ENCODE measurements around the gene SUPT3H. TPM values are rescaled to one million over a fixed set of nuclear protein-coding genes. Genes with fewer than 3 reads are reported as not detected.

The SUPT3H gene
- total RNA-seq, 8 experiments from 2014 or later = 8.7 to 43.2 (median 20.5) TPM

DNA sequence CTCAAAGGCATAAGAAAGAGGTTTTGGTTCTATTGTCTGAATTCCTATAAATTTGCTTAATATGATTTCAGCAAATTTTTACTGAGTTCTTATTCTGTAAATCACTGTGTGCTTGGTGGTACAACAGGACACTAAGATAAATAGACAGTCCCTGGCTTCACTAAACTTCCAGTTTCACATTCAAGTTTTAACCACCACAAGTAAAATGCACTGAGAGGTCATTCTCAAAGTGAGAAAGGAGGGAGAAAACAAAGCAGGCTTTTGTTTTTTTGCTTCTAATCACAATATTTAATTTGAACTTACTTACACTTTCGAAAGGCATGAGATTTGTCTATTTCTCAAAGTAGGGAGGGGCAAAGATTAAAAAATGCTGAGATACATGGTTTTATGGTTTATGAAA, 544.5 kb downstream of the SUPT3H start:
- WGBS, 10 experiments = 33 to 100% (median 85%) methylated on average over 1 of the region's 1 CpG; no CpG with 5 or more reads in 1 of the 10 experiments
- ATAC-seq (replicated peaks in 6 of 8) = no peak

DNA sequence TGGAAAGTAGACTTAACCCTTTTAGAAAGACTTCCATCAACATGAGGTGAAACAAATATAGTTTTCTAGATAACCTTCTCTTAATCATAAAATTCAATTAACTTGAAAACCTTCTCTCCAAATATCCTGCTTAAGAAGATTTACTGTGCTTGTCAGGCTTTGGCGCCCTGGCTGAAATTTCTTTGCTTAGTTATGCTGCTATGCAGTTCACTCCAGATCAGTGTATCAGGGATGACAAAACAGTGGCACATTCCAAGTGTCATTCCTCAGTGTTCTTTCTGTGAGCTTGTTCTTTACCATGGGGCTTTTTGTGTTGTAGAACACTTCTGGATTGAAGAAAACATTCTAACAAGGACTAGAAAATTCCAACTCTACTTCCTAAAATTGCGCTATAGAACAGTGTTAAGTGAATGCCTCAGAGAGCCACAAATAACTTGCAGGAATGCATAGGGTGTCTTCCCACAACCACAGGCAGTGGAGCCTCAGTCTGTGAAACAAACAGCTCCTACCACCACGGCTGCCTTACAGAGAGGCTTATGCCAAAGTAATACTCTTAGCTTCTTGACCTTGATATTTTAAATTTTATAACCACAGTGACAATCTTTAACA, 546.6 kb downstream of the SUPT3H start:
- peaks cover 10 to 20% of the 10 kb centered on the region in 2 donors for H3K4me1 ChIP-seq (replicated peaks in 1 of 2)
- H3K4me3 ChIP-seq = no peak overlapping the region
- 29 to 100% (median 79%) methylated on average over 1 to 3 of the region's 3 CpGs; no CpG with 5 or more reads in 3 of the 10 experiments for WGBS, 10 experiments
- in situ Hi-C loops (cut with MboI; ENCODE audit: low pct_unique_long_range_greater_than_20kb in 2 of 9, low sequenced_read_pairs in 9 of 9, unreplicated experiment in 9 of 9) = no loop called here
- ATAC-seq (replicated peaks in 6 of 8) = peak in 6 of 8 experiments; percentile 45 to 91 (median 80)
- H3K27ac ChIP-seq = no peak overlapping the region

More for the DNA sequence above, 544.5 kb downstream of the SUPT3H start:
- H3K4me3 ChIP-seq = no peak overlapping the region
- H3K4me1 ChIP-seq (replicated peaks in 1 of 2) = peaks cover 10 to 21% of the 10 kb centered on the region in 2 donors
- H3K27ac ChIP-seq = no peak overlapping the region
- in situ Hi-C loops (cut with MboI; ENCODE audit: low pct_unique_long_range_greater_than_20kb in 2 of 9, low sequenced_read_pairs in 9 of 9, unreplicated experiment in 9 of 9) = no loop called here

GRCh38 chr6:44829836-44830235, 547.9 kb downstream of the SUPT3H start:
- in situ Hi-C loops (cut with MboI; ENCODE audit: low pct_unique_long_range_greater_than_20kb in 2 of 9, low sequenced_read_pairs in 9 of 9, unreplicated experiment in 9 of 9) = no loop called here
- Histone ChIP-seq H3K4me1 (replicated peaks in 1 of 2) (peaks cover 10 to 17% of the 10 kb centered on the region in 2 donors), H3K27ac (no peak overlapping the region), H3K4me3 (no peak overlapping the region)
- peak in 1 of 8 experiments; percentile 58 for ATAC-seq (replicated peaks in 6 of 8)
- WGBS, 10 experiments = 0 to 70% (median 43%) methylated on average over 1 to 2 of the region's 2 CpGs; no CpG with 5 or more reads in 1 of the 10 experiments

DNA sequence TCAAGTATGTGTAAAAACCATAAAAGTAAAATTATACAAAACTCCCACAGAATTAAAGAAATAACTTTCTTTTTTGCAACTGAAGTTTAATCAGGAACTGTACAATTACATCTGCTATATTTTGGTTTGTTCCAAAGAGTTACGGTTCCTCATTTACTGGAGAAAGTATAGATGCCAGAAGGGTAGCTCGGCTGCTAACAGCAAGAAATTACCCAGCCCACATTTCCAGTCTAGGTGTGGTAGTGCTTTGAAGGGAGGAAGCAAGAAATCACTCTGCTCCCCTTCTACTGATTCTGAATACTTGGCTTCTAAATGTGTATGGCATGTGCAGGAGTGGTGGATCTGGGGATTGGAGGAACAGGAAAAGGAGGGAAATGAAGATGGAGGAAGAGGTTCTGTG, 549.0 kb downstream of the SUPT3H start:
- 79 to 100% (median 92%) methylated on average over 1 to 2 of the region's 2 CpGs; no CpG with 5 or more reads in 1 of the 10 experiments for WGBS, 10 experiments
- no peak overlapping the region for H3K4me3 ChIP-seq
- H3K27ac ChIP-seq = no peak overlapping the region
- no peak for ATAC-seq (replicated peaks in 6 of 8)
- in situ Hi-C loops (cut with MboI; ENCODE audit: low pct_unique_long_range_greater_than_20kb in 2 of 9, low sequenced_read_pairs in 9 of 9, unreplicated experiment in 9 of 9) = no loop called here
- peaks cover 10 to 17% of the 10 kb centered on the region in 2 donors for H3K4me1 ChIP-seq (replicated peaks in 1 of 2)

GRCh38 chr6:44826025-44826676, 551.6 kb downstream of the SUPT3H start:
- in situ Hi-C loops (cut with MboI; ENCODE audit: low pct_unique_long_range_greater_than_20kb in 2 of 9, low sequenced_read_pairs in 9 of 9, unreplicated experiment in 9 of 9) = no loop called here
- peak in 1 of 8 experiments; percentile 43 for ATAC-seq (replicated peaks in 6 of 8)
- H3K27ac ChIP-seq = no peak overlapping the region
- 14 to 93% (median 86%) methylated on average over 2 to 6 of the region's 6 CpGs for WGBS, 10 experiments
- peaks cover 5% of the 10 kb centered on the region in 2 donors for H3K4me1 ChIP-seq (replicated peaks in 1 of 2)
- H3K4me3 ChIP-seq = no peak overlapping the region

- Histone ChIP-seq H3K4me3 (no peak overlapping the region), H3K4me1 (replicated peaks in 1 of 2) (peaks cover 0 to 4% of the 10 kb centered on the region in 2 donors), H3K27ac (no peak overlapping the region)
- 50 to 100% (median 80%) methylated on average over 1 to 2 of the region's 2 CpGs; no CpG with 5 or more reads in 4 of the 10 experiments for WGBS, 10 experiments
- no peak for ATAC-seq (replicated peaks in 6 of 8)
- in situ Hi-C loops (cut with MboI; ENCODE audit: low pct_unique_long_range_greater_than_20kb in 2 of 9, low sequenced_read_pairs in 9 of 9, unreplicated experiment in 9 of 9) = no loop called here
These were observed 552.5 kb downstream of the SUPT3H start for GRCh38 chr6:44825273-44825672.

DNA sequence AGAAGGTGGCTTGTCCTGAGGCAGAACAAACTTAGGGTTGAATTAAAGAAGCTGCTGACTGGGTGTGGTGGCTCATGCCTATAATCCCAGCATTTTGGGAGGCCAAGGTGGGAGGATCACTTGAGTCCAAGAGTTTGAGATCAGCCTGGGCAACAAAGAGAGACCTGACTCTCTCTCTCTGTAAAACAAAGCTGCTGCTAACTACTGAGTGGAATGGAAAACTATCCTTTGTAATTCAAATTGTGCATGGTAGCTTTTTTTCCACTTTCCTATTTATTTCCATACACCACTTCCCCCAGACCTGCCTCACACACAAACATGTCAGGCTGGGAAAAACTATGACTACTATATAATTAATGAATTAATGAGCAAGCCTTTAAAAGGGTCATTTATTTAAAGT, 553.2 kb downstream of the SUPT3H start:
- no peak overlapping the region for H3K4me3 ChIP-seq
- H3K4me1 ChIP-seq (replicated peaks in 1 of 2) = peaks cover 0 to 2% of the 10 kb centered on the region in 2 donors
- H3K27ac ChIP-seq = no peak overlapping the region
- in situ Hi-C loops (cut with MboI; ENCODE audit: low pct_unique_long_range_greater_than_20kb in 2 of 9, low sequenced_read_pairs in 9 of 9, unreplicated experiment in 9 of 9) = no loop called here
- no peak for ATAC-seq (replicated peaks in 6 of 8)

- Histone ChIP-seq H3K27ac (no peak overlapping the region), H3K4me3 (no peak overlapping the region), H3K4me1 (replicated peaks in 1 of 2) (no peaks in the 10 kb centered on the region)
- in situ Hi-C loops (cut with MboI; ENCODE audit: low pct_unique_long_range_greater_than_20kb in 2 of 9, low sequenced_read_pairs in 9 of 9, unreplicated experiment in 9 of 9) = no loop called here
- no peak for ATAC-seq (replicated peaks in 6 of 8)
- 50 to 100% (median 80%) methylated on average over 1 to 3 of the region's 3 CpGs; no CpG with 5 or more reads in 5 of the 10 experiments for WGBS, 10 experiments
These were observed 557.0 kb downstream of the SUPT3H start for GRCh38 chr6:44820759-44821158.

DNA sequence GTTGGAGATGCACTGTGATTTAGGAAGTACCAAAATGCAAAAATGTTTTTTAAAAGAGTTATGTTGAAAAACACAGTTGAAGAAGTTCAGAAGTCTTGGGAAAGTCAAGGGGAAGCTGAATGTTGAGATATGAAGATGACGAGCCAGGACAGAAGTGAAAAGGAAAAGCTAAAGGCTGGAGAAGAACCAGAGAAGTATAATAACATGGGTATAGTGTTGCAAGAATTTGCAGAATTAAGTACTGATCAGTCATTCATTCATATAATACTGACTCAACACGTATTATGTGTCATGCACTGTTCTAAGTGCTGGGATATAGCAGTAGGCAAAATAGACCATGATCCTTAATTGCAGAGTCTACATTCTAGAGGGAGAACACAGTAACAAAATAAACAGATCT, 557.4 kb downstream of the SUPT3H start:
- Histone ChIP-seq H3K4me1 (replicated peaks in 1 of 2) (no peaks in the 10 kb centered on the region), H3K27ac (no peak overlapping the region), H3K4me3 (no peak overlapping the region)
- 52 to 100% (median 88%) methylated on average over 1 to 2 of the region's 2 CpGs for WGBS, 10 experiments
- no peak for ATAC-seq (replicated peaks in 6 of 8)
- in situ Hi-C loops (cut with MboI; ENCODE audit: low pct_unique_long_range_greater_than_20kb in 2 of 9, low sequenced_read_pairs in 9 of 9, unreplicated experiment in 9 of 9) = no loop called here

DNA sequence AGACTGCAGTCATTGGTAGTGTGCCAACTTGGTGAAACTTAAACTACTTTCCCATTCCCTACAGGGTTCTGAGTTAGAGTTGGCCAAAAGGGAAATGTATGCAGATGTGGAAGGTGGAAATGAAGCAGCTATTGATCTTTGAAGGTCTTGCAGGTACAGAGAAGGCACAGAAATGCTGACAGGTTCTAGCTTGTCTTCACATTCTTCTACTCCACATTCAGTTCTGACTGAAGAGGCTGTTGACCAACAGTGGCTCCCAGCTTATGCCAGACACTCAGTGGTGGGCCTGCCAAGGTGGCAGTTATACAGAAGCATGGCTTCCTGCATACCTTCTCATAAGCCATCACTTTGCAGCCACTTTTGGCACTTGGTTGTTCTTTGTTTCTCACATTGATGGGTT, 566.3 kb downstream of the SUPT3H start:
- in situ Hi-C loops (cut with MboI; ENCODE audit: low pct_unique_long_range_greater_than_20kb in 2 of 9, low sequenced_read_pairs in 9 of 9, unreplicated experiment in 9 of 9) = no loop called here
- H3K27ac ChIP-seq = no peak overlapping the region

DNA sequence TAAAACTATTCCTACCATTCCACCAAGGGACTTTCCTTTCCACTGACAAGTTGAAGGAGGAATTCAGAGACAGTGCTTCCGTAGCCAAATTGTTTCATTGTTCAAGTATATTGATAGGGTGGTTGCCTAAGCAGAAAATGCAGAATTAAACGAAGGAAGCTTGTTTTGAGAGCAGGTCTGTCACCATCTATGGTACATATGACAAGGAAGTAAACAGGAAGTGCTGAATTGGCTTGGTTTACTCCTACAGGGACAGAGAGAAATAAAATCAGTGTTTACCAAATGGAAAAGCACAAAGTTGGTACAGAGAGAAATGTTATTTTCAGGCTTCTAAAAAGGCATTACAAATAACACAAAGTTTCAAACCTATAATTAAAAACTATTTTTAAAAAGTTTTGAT, 568.5 kb downstream of the SUPT3H start:
- WGBS, 10 experiments = 20 to 100% (median 64%) methylated on average over 1 to 2 of the region's 2 CpGs; no CpG with 5 or more reads in 1 of the 10 experiments
- Histone ChIP-seq H3K27ac (no peak overlapping the region), H3K4me1 (replicated peaks in 1 of 2) (no peaks in the 10 kb centered on the region), H3K4me3 (no peak overlapping the region)
- ATAC-seq (replicated peaks in 6 of 8) = no peak
- in situ Hi-C loops (cut with MboI; ENCODE audit: low pct_unique_long_range_greater_than_20kb in 2 of 9, low sequenced_read_pairs in 9 of 9, unreplicated experiment in 9 of 9) = no loop called here

More for the DNA sequence above, 566.3 kb downstream of the SUPT3H start:
- ATAC-seq (replicated peaks in 6 of 8) = no peak
- H3K4me3 ChIP-seq = no peak overlapping the region
- no peaks in the 10 kb centered on the region for H3K4me1 ChIP-seq (replicated peaks in 1 of 2)

DNA sequence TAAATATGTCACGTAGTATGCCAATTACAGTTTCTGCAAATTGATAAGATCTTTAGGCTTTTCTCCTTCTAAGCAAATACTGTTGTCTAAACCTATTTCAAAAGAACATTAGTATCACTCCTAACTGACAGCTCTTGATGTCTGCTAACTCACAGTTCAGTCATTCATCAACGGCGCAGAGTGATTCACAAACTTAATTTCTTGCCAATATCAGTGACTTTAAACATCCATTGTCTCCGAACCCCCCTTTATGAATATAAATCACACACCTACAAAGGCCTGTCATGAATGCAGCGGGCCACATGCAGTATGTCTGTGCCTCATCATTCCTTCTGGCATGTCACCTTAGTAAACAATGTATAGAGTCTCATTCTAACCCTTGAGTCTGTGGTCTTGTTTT, 569.6 kb downstream of the SUPT3H start:
- no peak overlapping the region for H3K4me3 ChIP-seq
- 20 to 100% (median 89%) methylated on average over 1 to 5 of the region's 5 CpGs; no CpG with 5 or more reads in 3 of the 10 experiments for WGBS, 10 experiments
- no peaks in the 10 kb centered on the region for H3K4me1 ChIP-seq (replicated peaks in 1 of 2)
- no peak overlapping the region for H3K27ac ChIP-seq
- in situ Hi-C loops (cut with MboI; ENCODE audit: low pct_unique_long_range_greater_than_20kb in 2 of 9, low sequenced_read_pairs in 9 of 9, unreplicated experiment in 9 of 9) = no loop called here
- no peak for ATAC-seq (replicated peaks in 6 of 8)

- in situ Hi-C loops (cut with MboI; ENCODE audit: low pct_unique_long_range_greater_than_20kb in 2 of 9, low sequenced_read_pairs in 9 of 9, unreplicated experiment in 9 of 9) = no loop called here
- ATAC-seq (replicated peaks in 6 of 8) = peak in 2 of 8 experiments; percentile 11 to 61
- H3K27ac ChIP-seq = no peak overlapping the region
- WGBS, 10 experiments = 0 to 100% (median 89%) methylated on average over 1 to 4 of the region's 5 CpGs; no CpG with 5 or more reads in 4 of the 10 experiments
- H3K4me1 ChIP-seq (replicated peaks in 1 of 2) = peaks cover 0 to 2% of the 10 kb centered on the region in 2 donors
- H3K4me3 ChIP-seq = no peak overlapping the region
These were observed 571.1 kb downstream of the SUPT3H start for GRCh38 chr6:44806656-44807055.
